SW 1271 (cell line): Measurements from ENCODE around the gene KAT6B.
"Not testable (repeated sequence)": the region's sequence is repeated elsewhere in the genome, so short reads cannot be mapped to it uniquely, and the experiment has no call there.

Experiments used
- DNase-seq, 2 experiments: peaks; one replicate each; lab custom pipeline; 2025; lab: John Stamatoyannopoulos, UW

Gene KAT6B

GRCh38 chr10:75037171-75038153 lies 211.1 kb downstream of the KAT6B start:
- DNase-seq, result no peak

GRCh38 chr10:75038335-75038734 lies 211.9 kb downstream of the KAT6B start:
- DNase-seq, result no peak

- no peak for DNase-seq
Observed at GRCh38 chr10:75040576-75040975, 214.2 kb downstream of the KAT6B start.

GRCh38 chr10:75042292-75042974 lies 216.0 kb downstream of the KAT6B start:
- DNase-seq, result no peak

- DNase-seq, result no peak
Observed at GRCh38 chr10:75043256-75044131, 217.1 kb downstream of the KAT6B start.

GRCh38 chr10:75048669-75049098 lies 222.3 kb downstream of the KAT6B start:
- DNase-seq, result no peak

GRCh38 chr10:75049316-75050148 lies 223.1 kb downstream of the KAT6B start:
- no peak for DNase-seq

- no peak for DNase-seq
Observed at GRCh38 chr10:75050149-75050919, 223.9 kb downstream of the KAT6B start.

GRCh38 chr10:75051308-75051707 lies 224.9 kb downstream of the KAT6B start:
- DNase-seq, result no peak

GRCh38 chr10:75055896-75056406 lies 229.6 kb downstream of the KAT6B start:
- not testable (repeated sequence) for DNase-seq

- no peak for DNase-seq
Observed at GRCh38 chr10:75057680-75058079, 231.3 kb downstream of the KAT6B start.

- no peak for DNase-seq
Observed at GRCh38 chr10:75058161-75058560, 231.8 kb downstream of the KAT6B start.

- DNase-seq, result no peak
Observed at GRCh38 chr10:75061709-75062505, 235.5 kb downstream of the KAT6B start.

GRCh38 chr10:75062506-75063299 lies 236.3 kb downstream of the KAT6B start:
- DNase-seq, result no peak

GRCh38 chr10:75063461-75064230 lies 237.2 kb downstream of the KAT6B start:
- DNase-seq, result no peak

GRCh38 chr10:75065076-75065475 lies 238.7 kb downstream of the KAT6B start:
- DNase-seq, result no peak

- DNase-seq, result no peak
Observed at GRCh38 chr10:75066271-75066670, 239.9 kb downstream of the KAT6B start.

- no peak for DNase-seq
Observed at GRCh38 chr10:75067272-75067671, 240.9 kb downstream of the KAT6B start.
